GM12878 (cell line): ENCODE measurements around the gene REPS2. TPM values are rescaled to one million over a fixed set of nuclear protein-coding genes. Genes with fewer than 3 reads are reported as not detected.

Experiments used
- EGR1 ChIP-seq, 2 experiments: IDR thresholded peaks; 1 replicate in 1 of 2; 2 replicates in 1 of 2; pipeline ENCODE4 v1.6.1; 2011 to 2012; ENCODE audit warnings: low read depth in 2 of 2, low read length in 2 of 2, borderline replicate concordance in 1 of 2, mild to moderate bottlenecking in 1 of 2, moderate library complexity in 1 of 2
- ESRRA ChIP-seq: IDR thresholded peaks from 2 replicates; pipeline ENCODE4 v1.6.1; 2012; ENCODE audit warnings: mild to moderate bottlenecking, low read length, improper control_type of control experiment
- RAD51 ChIP-seq: fragments of 450-650 bp; IDR thresholded peaks from 2 replicates; pipeline ENCODE4 v1.6.1; 2016; ENCODE audit warnings: moderate library complexity, mild to moderate bottlenecking, inconsistent platforms
- SP1 ChIP-seq: IDR thresholded peaks from one replicate; pipeline ENCODE4 v1.6.1; 2011; ENCODE audit warnings: low read depth, low read length
- TCF12 ChIP-seq: IDR thresholded peaks from 2 replicates; pipeline ENCODE4 v1.6.1; 2011; ENCODE audit warnings: low read depth, mild to moderate bottlenecking, low read length
- YBX1 ChIP-seq: fragments of 450-650 bp; IDR thresholded peaks from 2 replicates; pipeline ENCODE4 v1.6.1; 2016; ENCODE audit warnings: antibody characterized with exemption
- polyA plus RNA-seq, 11 experiments: library from polyadenylated mRNA; depleted of rRNA in 4 of 11; unstranded in 6 of 11; stranded (reverse) in 5 of 11; fragments of >200 nt; fragmentation: Nextera tagmentation in 4 of 11; fragmentation: Illumina TruSeq in 1 of 11; extraction: Ambion mirVana in 4 of 11; extraction: Trizol in 1 of 11; gene quantifications; 1 replicate in 1 of 11; 2 replicates in 10 of 11; pipeline versions ENCODE4 v1.2.1 to v1.2.3, GENCODE V29; 2011 to 2016; ENCODE audit warnings: inconsistent platforms in 2 of 11, missing spikeins in 2 of 11, low read depth in 1 of 11
- small RNA-seq: library from RNA; depleted of rRNA; stranded (forward); fragments of <200 nt; gene quantifications from one replicate; pipeline ENCODE3, GENCODE V24; 2014
- total RNA-seq, 4 experiments: library from RNA; depleted of rRNA in 3 of 4; stranded (reverse); fragments of >200 nt in 3 of 4; fragmentation: Illumina TruSeq in 1 of 4; extraction: Trizol in 1 of 4; gene quantifications; 2 replicates each; pipeline versions ENCODE4 v1.2.1 to v1.2.3, GENCODE V29; 2013 to 2021
- TF ChIP-seq, protein P1 (sequence below): fragments of 450-650 bp; IDR thresholded peaks from 2 replicates; pipeline ENCODE4 v1.6.1; 2016; ENCODE audit warnings: mild to moderate bottlenecking
- TF ChIP-seq, protein P2 (sequence below): fragments of 450-650 bp; IDR thresholded peaks from 2 replicates; pipeline ENCODE4 v1.6.1; 2018; ENCODE audit warnings: borderline replicate concordance, mild to moderate bottlenecking; ENCODE audit not compliant: partially characterized antibody

Gene REPS2
- total and polyA plus RNA-seq, 10 of the 15 experiments (the other 5 are each of a cell fraction or from before 2014, with no cell fraction given): 2.1 to 6.8 (median 3.9) TPM

- TF ChIP-seq, protein P1, sequence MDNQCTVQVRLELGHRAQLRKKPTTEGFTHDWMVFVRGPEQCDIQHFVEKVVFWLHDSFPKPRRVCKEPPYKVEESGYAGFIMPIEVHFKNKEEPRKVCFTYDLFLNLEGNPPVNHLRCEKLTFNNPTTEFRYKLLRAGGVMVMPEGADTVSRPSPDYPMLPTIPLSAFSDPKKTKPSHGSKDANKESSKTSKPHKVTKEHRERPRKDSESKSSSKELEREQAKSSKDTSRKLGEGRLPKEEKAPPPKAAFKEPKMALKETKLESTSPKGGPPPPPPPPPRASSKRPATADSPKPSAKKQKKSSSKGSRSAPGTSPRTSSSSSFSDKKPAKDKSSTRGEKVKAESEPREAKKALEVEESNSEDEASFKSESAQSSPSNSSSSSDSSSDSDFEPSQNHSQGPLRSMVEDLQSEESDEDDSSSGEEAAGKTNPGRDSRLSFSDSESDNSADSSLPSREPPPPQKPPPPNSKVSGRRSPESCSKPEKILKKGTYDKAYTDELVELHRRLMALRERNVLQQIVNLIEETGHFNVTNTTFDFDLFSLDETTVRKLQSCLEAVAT: no peak
- no peak for TF ChIP-seq EGR1 (IDR thresholded peaks at IDR 0.05; ENCODE audit: borderline replicate concordance in 1 of 2, low read depth in 2 of 2, low read length in 2 of 2)
- no peak for TF ChIP-seq RAD51
- no peak for TF ChIP-seq YBX1
- no peak for TF ChIP-seq SP1
- TF ChIP-seq, protein P2, sequence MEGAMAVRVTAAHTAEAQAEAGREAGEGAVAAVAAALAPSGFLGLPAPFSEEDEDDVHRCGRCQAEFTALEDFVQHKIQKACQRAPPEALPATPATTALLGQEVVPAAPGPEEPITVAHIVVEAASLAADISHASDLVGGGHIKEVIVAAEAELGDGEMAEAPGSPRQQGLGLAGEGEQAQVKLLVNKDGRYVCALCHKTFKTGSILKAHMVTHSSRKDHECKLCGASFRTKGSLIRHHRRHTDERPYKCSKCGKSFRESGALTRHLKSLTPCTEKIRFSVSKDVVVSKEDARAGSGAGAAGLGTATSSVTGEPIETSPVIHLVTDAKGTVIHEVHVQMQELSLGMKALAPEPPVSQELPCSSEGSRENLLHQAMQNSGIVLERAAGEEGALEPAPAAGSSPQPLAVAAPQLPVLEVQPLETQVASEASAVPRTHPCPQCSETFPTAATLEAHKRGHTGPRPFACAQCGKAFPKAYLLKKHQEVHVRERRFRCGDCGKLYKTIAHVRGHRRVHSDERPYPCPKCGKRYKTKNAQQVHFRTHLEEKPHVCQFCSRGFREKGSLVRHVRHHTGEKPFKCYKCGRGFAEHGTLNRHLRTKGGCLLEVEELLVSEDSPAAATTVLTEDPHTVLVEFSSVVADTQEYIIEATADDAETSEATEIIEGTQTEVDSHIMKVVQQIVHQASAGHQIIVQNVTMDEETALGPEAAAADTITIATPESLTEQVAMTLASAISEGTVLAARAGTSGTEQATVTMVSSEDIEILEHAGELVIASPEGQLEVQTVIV: no peak
- no peak for TF ChIP-seq ESRRA
- no peak for TF ChIP-seq TCF12
Observed at GRCh38 chrX:17192106-17192505, 245.6 kb downstream of the REPS2 start (continued).

Small RNA genes within 50 kb of the gene (small RNA-seq; reads per million reads assigned to genes)
- gene RF00019 (not detected), gene RF00190 (not detected)

Other genes with a start within 250 kb of the REPS2 start
- 15.4 and 18.6 TPM in 2 replicates for gene CTPS2, start 234.0 kb upstream of the REPS2 start, total RNA-seq (2014; rRNA removed)
- gene CTPS2, start 234.0 kb upstream of the REPS2 start, total RNA-seq (2014; rRNA removed; fragmentation: Illumina TruSeq; extraction: Trizol): 17.6 and 17.8 TPM in 2 replicates
- gene CTPS2, start 234.0 kb upstream of the REPS2 start, total RNA-seq (2021): 13.3 and 14.9 TPM in 2 replicates
- gene CTPS2, start 234.0 kb upstream of the REPS2 start, polyA plus RNA-seq (2011; rRNA removed): 16.9 and 23.3 TPM in 2 replicates
- 15.0 and 19.2 TPM in 2 replicates for gene CTPS2, start 234.0 kb upstream of the REPS2 start, polyA plus RNA-seq (2014; fragmentation: Illumina TruSeq; extraction: Trizol)
- 1 to 10 TPM; 5.9 to 7.7 TPM for gene CTPS2, start 234.0 kb upstream of the REPS2 start, polyA plus RNA-seq (2014; fragmentation: Nextera tagmentation; extraction: Ambion mirVana)
- gene CTPS2, start 234.0 kb upstream of the REPS2 start, polyA plus RNA-seq (2014; rRNA removed): 11.5 and 11.8 TPM in 2 replicates
- 10 to 100 TPM; 11.9 to 13.5 TPM for gene CTPS2, start 234.0 kb upstream of the REPS2 start, polyA plus RNA-seq (2016; fragmentation: Nextera tagmentation; extraction: Ambion mirVana)
- gene SYAP1, start 227.0 kb upstream of the REPS2 start, total RNA-seq (2014; rRNA removed): 20.7 and 23.1 TPM in 2 replicates
- 20.9 and 22.1 TPM in 2 replicates for gene SYAP1, start 227.0 kb upstream of the REPS2 start, total RNA-seq (2014; rRNA removed; fragmentation: Illumina TruSeq; extraction: Trizol)
- gene SYAP1, start 227.0 kb upstream of the REPS2 start, total RNA-seq (2021): 17.6 and 20.3 TPM in 2 replicates
- 11.5 and 16.7 TPM in 2 replicates for gene SYAP1, start 227.0 kb upstream of the REPS2 start, polyA plus RNA-seq (2011; rRNA removed)
- gene SYAP1, start 227.0 kb upstream of the REPS2 start, polyA plus RNA-seq (2014; fragmentation: Illumina TruSeq; extraction: Trizol): 11.3 and 13.6 TPM in 2 replicates
- 1 to 10 TPM; 5.9 to 6.1 TPM for gene SYAP1, start 227.0 kb upstream of the REPS2 start, polyA plus RNA-seq (2014; fragmentation: Nextera tagmentation; extraction: Ambion mirVana)
- 14.8 and 15.1 TPM in 2 replicates for gene SYAP1, start 227.0 kb upstream of the REPS2 start, polyA plus RNA-seq (2014; rRNA removed)
- 10 to 100 TPM; 29.2 to 29.9 TPM for gene SYAP1, start 227.0 kb upstream of the REPS2 start, polyA plus RNA-seq (2016; fragmentation: Nextera tagmentation; extraction: Ambion mirVana)
- gene TXLNG, start 160.2 kb upstream of the REPS2 start, total RNA-seq (2014; rRNA removed): 18.9 and 20.5 TPM in 2 replicates
- 27.5 and 29.5 TPM in 2 replicates for gene TXLNG, start 160.2 kb upstream of the REPS2 start, total RNA-seq (2014; rRNA removed; fragmentation: Illumina TruSeq; extraction: Trizol)
- gene TXLNG, start 160.2 kb upstream of the REPS2 start, total RNA-seq (2021): 19.7 and 20.1 TPM in 2 replicates
- 40.7 and 46.2 TPM in 2 replicates for gene TXLNG, start 160.2 kb upstream of the REPS2 start, polyA plus RNA-seq (2011; rRNA removed)
- 33.4 and 40.9 TPM in 2 replicates for gene TXLNG, start 160.2 kb upstream of the REPS2 start, polyA plus RNA-seq (2014; fragmentation: Illumina TruSeq; extraction: Trizol)
- 10 to 100 TPM in 1 of 2 experiments, 1 to 10 TPM in 1; 9.9 to 13.2 TPM for gene TXLNG, start 160.2 kb upstream of the REPS2 start, polyA plus RNA-seq (2014; fragmentation: Nextera tagmentation; extraction: Ambion mirVana)
- 20.9 and 25.6 TPM in 2 replicates for gene TXLNG, start 160.2 kb upstream of the REPS2 start, polyA plus RNA-seq (2014; rRNA removed)
- 10 to 100 TPM; 17.6 to 17.8 TPM for gene TXLNG, start 160.2 kb upstream of the REPS2 start, polyA plus RNA-seq (2016; fragmentation: Nextera tagmentation; extraction: Ambion mirVana)
- 185 and 195 TPM in 2 replicates for gene RBBP7, start 76.3 kb upstream of the REPS2 start, total RNA-seq (2014; rRNA removed)
- 220 and 226 TPM in 2 replicates for gene RBBP7, start 76.3 kb upstream of the REPS2 start, total RNA-seq (2014; rRNA removed; fragmentation: Illumina TruSeq; extraction: Trizol)
- 151 and 167 TPM in 2 replicates for gene RBBP7, start 76.3 kb upstream of the REPS2 start, total RNA-seq (2021)
- 274 and 374 TPM in 2 replicates for gene RBBP7, start 76.3 kb upstream of the REPS2 start, polyA plus RNA-seq (2011; rRNA removed)
- gene RBBP7, start 76.3 kb upstream of the REPS2 start, polyA plus RNA-seq (2014; fragmentation: Illumina TruSeq; extraction: Trizol): 203 and 272 TPM in 2 replicates
- 100 to 1,000 TPM in 1 of 2 experiments, 10 to 100 TPM in 1; 95.3 to 155 TPM for gene RBBP7, start 76.3 kb upstream of the REPS2 start, polyA plus RNA-seq (2014; fragmentation: Nextera tagmentation; extraction: Ambion mirVana)
- 149 and 170 TPM in 2 replicates for gene RBBP7, start 76.3 kb upstream of the REPS2 start, polyA plus RNA-seq (2014; rRNA removed)
- 100 to 1,000 TPM; 244 to 277 TPM for gene RBBP7, start 76.3 kb upstream of the REPS2 start, polyA plus RNA-seq (2016; fragmentation: Nextera tagmentation; extraction: Ambion mirVana)